Calu3 (cell line): ENCODE measurements around the gene SLC26A11. TPM values are rescaled to one million over a fixed set of nuclear protein-coding genes. Genes with fewer than 3 reads are reported as not detected.

ENCODE experiments used
- BruUV-seq: library from RNA; stranded (reverse); fragments of 400-500 nt; replicated peaks from 2 replicates; lab custom pipeline; 2021; lab: Mats Ljungman, UMichigan
- CTCF ChIA-PET: fragments of 300-600 bp; sonication (Branson Sonifier 250); formaldehyde crosslinking; loops from one replicate; lab custom pipeline; 2022; ENCODE audit warnings: antibody characterized with exemption; lab: Charles Lee
- DNase-seq: peaks from one replicate; pipeline ENCODE4 v3.0.0; 2022
- H3K27ac Mint-ChIP-seq: one replicate; pipeline ENCODE4 v1.8.0; 2022; ENCODE audit warnings: mixed read lengths; ENCODE audit not compliant: unreplicated experiment
- H3K27me3 Mint-ChIP-seq: one replicate; pipeline ENCODE4 v1.8.0; 2022; ENCODE audit warnings: mixed read lengths; ENCODE audit not compliant: unreplicated experiment
- H3K36me3 Mint-ChIP-seq: one replicate; pipeline ENCODE4 v1.8.0; 2022; ENCODE audit warnings: mild to moderate bottlenecking, moderate library complexity, mixed read lengths; ENCODE audit not compliant: insufficient read depth, unreplicated experiment
- H3K4me1 Mint-ChIP-seq: one replicate; pipeline ENCODE4 v1.8.0; 2022; ENCODE audit warnings: mild to moderate bottlenecking, low read depth, mixed read lengths; ENCODE audit not compliant: unreplicated experiment
- H3K4me3 Mint-ChIP-seq: one replicate; pipeline ENCODE4 v1.8.0; 2022; ENCODE audit warnings: mild to moderate bottlenecking, low read depth, moderate library complexity, mixed read lengths; ENCODE audit not compliant: unreplicated experiment
- H3K9me3 Mint-ChIP-seq: one replicate; pipeline ENCODE4 v1.8.0; 2022; ENCODE audit warnings: low read depth, mixed read lengths; ENCODE audit not compliant: unreplicated experiment
- CTCF ChIP-seq: fragments of 200-600 bp; IDR thresholded peaks from one replicate; pipeline ENCODE4 v1.8.0; 2022; ENCODE audit warnings: antibody characterized with exemption; ENCODE audit not compliant: unreplicated experiment
- intact Hi-C: fragments of 100-400 bp; cut with micrococcal nuclease; formaldehyde crosslinking; loops from one replicate; pipeline ENCODE4 v1.10.0; 2022; ENCODE audit not compliant: unreplicated experiment
- total RNA-seq: library from RNA; stranded (reverse); gene quantifications from 2 replicates; pipeline ENCODE4 v1.2.3, GENCODE V29; 2022

Gene SLC26A11
- total RNA-seq, 1 experiment from 2014 or later: 7.2 TPM

DNA sequence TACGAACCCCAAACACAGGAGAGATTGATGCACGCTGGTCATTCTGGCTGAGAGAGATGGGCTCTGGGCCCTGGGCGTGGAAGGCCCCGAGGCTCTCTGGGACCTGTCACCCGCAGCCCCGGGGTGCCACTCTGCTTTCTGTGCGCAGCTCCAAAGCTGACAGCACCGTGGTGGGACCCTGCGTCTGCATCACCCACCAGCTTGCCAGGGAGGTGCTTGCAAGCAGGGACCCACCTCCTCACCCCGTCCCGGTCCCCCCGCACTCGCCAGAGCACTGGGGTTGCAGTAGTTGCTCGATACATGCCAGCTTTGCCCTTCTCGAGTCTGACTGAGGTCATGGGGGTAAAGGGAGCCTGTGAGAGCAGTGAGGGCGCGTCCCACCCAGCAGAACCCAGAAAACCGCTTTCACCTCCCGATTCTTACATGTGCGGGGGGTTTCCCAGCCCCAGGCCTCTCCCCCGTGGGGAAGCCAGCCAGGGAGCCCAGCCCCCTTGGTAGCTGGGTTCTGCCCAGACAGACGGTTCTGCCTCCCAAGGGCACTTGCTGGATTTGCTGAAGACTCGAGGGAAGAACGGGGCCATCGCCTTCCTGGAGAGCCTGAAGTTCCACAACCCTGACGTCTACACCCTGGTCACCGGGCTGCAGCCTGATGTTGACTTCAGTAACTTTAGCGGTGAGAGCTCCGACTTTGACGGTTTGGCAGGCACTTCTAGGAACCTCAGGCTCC, 37.9 kb upstream of the SLC26A11 start:
- intact Hi-C loops: no loop called here
- TF ChIP-seq CTCF: no peak
- DNase-seq: no peak
- Mint-ChIP-seq H3K9me3 (no peaks in the 10 kb centered on the region), H3K4me1 (peaks cover 7% of the 10 kb centered on the region), H3K4me3 (no peak overlapping the region), H3K27ac (no peak overlapping the region), H3K27me3 (no peaks in the 10 kb centered on the region), H3K36me3 (no peaks in the 10 kb centered on the region)
- CTCF ChIA-PET: no interaction called here
- BruUV-seq: no TSS peak

GRCh38 chr17:80182845-80183223, 37.4 kb upstream of the SLC26A11 start:
- H3K4me1 Mint-ChIP-seq: peaks cover 11% of the 10 kb centered on the region
- intact Hi-C loops: no loop called here
- H3K36me3 Mint-ChIP-seq: no peaks in the 10 kb centered on the region
- H3K27ac Mint-ChIP-seq: no peak overlapping the region
- H3K4me3 Mint-ChIP-seq: no peak overlapping the region
- DNase-seq: no peak
- no TSS peak for BruUV-seq
- no peaks in the 10 kb centered on the region for H3K9me3 Mint-ChIP-seq
- no peak for TF ChIP-seq CTCF
- CTCF ChIA-PET: no interaction called here
- no peaks in the 10 kb centered on the region for H3K27me3 Mint-ChIP-seq

DNA sequence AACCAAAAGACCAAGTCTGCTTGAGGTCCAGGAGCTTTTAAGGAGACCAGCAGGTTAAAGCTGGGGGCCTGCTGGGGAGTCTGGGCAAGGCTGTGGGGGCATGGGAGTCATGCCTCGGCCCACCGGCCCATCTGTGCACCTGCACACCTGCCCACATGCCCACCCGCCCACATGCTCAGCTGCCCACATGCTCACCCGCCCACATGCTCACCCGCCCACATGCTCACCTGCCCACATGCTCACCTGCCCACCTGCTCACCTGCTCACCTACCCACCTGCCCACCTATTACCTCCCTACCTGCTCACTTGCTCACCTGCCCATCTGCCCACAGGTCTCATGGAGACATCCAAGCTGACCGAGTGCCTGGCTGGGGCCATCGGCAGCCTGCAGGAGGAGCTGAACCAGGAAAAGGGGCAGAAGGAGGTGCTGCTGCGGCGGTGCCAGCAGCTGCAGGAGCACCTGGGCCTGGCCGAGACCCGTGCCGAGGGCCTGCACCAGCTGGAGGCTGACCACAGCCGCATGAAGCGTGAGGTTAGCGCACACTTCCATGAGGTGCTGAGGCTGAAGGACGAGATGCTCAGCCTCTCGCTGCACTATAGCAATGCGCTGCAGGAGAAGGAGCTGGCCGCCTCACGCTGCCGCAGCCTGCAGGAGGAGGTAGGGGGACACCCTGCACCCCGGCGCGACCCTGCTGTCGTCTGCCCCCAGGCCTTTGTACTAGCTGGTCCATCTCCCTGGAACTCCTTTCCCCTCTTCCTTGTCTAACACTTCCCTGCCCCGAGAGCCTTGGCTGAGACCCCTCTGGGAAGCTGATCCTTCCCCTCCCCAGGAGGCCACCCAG, 36.4 kb upstream of the SLC26A11 start:
- Mint-ChIP-seq H3K9me3 (no peaks in the 10 kb centered on the region), H3K4me3 (no peak overlapping the region), H3K27me3 (no peaks in the 10 kb centered on the region), H3K4me1 (peaks cover 11% of the 10 kb centered on the region), H3K36me3 (no peaks in the 10 kb centered on the region), H3K27ac (no peak overlapping the region)
- intact Hi-C loops: no loop called here
- TF ChIP-seq CTCF: no peak
- BruUV-seq: no TSS peak
- no peak for DNase-seq
- CTCF ChIA-PET: no interaction called here

DNA sequence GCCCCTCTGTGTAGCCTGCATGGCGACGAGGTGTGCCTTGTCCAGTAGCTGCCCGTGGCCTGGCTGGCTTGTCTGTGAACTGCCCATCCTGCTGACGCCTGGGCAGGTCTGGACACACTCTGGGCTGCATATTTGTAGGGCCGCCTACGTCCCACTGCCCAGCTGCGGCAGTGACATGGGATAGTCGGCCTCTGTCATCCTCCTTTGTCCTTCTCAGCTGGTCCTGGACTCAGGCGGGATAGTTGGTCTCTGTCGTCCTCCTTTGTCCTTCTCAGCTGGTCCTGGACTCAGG, 35.9 kb upstream of the SLC26A11 start:
- DNase-seq: no peak
- intact Hi-C loops: no loop called here
- Mint-ChIP-seq H3K27ac (no peak overlapping the region), H3K36me3 (no peaks in the 10 kb centered on the region), H3K9me3 (no peaks in the 10 kb centered on the region), H3K4me3 (no peak overlapping the region), H3K27me3 (no peaks in the 10 kb centered on the region), H3K4me1 (peaks cover 11% of the 10 kb centered on the region)
- no peak for TF ChIP-seq CTCF
- BruUV-seq: no TSS peak
- CTCF ChIA-PET: interaction anchor here (0.5 kb wide), 1 partner anchor 36 kb away, joined by 4 read pairs; no protein-coding TSS in a partner anchor
